Endometrial microvascular endothelial cells (primary cell): Measurements from ENCODE around the gene GAMT. TPM values are rescaled to one million over a fixed set of nuclear protein-coding genes. Genes with fewer than 3 reads are reported as not detected.

Experiments
- in situ Hi-C: cut with HindIII; loops from 2 replicates; pipeline ENCODE4 v1.10.0; 2017; ENCODE audit warnings: low sequenced_read_pairs, low pct_unique_long_range_greater_than_20kb; ENCODE audit errors: inconsistent ontology term
- total RNA-seq: library from RNA; depleted of rRNA; stranded (reverse); fragments of >200 nt; gene quantifications from one replicate; pipeline ENCODE4 v1.2.3, GENCODE V29; 2015; ENCODE audit errors: inconsistent ontology term

GAMT gene
- total RNA-seq, 1 donor from 2014 or later = 5.3 TPM

DNA sequence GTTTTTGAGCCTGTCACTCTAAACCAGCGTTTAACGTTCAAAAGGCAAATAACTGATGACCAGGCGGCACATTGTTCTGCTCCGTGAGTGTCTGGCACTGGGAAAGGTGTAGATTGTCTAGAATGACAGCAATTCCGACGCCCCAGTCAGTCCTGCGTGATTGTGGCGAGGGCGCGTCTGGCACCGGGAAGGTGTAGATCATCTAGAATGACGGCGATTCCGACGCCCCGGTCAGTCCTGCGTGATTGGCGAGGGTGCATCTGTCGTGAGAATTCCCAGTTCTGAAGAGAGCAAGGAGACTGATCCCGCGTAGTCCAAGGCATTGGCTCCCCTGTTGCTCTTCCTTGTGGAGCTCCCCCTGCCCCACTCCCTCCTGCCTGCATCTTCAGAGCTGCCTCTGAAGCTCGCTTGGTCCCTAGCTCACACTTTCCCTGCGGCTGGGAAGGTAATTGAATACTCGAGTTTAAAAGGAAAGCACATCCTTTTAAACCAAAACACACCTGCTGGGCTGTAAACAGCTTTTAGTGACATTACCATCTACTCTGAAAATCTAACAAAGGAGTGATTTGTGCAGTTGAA is 43.7 kb downstream of the GAMT start:
- in situ Hi-C loops = no loop called here

GRCh38 chr19:1356508-1356865 is 44.9 kb downstream of the GAMT start:
- in situ Hi-C loops = no loop called here

DNA sequence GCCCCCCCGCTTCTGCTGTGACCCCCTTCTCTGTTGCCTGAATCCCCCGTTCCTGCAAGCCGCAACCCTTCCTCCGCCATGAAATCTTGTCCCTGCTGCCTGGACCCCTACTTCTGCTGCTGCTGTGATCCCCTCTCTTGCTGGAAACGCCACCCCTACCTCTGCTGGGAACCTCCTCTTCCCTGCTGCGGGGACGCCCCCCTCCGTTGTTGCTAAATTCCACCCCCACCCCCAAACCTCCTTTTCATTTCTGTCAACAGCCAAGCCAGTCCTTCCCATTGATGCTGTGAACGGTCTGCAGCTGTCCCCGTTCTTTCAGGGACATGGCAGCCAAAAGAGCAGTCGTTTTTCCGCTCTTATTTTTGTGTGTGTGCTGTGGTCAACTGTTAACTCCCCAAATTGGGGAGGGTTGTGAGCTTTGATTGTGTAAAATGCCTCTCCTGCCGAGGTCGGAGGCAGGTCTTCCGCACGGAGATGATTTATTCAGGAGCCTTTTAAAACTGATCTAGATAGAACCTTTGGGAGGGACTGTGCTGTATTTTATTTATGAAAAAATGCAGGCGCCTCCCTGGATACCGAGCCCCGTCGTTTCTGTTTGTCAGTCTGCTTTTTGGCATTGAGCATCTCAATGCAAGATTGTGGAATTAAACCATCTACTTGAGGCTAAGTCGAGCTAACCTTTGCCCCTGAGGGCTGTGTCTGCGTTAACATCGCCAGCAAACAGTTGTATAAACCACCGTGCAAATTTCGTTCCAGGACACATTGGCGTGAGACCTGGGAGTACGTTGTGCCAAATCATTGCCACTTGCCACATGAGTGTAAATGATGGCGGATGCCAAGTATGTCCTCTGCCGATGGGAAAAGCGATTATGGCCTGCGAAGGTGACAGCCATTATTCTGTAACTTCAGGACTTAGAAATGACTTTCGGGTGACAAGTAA is 45.5 kb downstream of the GAMT start:
- in situ Hi-C loops = no loop called here

DNA sequence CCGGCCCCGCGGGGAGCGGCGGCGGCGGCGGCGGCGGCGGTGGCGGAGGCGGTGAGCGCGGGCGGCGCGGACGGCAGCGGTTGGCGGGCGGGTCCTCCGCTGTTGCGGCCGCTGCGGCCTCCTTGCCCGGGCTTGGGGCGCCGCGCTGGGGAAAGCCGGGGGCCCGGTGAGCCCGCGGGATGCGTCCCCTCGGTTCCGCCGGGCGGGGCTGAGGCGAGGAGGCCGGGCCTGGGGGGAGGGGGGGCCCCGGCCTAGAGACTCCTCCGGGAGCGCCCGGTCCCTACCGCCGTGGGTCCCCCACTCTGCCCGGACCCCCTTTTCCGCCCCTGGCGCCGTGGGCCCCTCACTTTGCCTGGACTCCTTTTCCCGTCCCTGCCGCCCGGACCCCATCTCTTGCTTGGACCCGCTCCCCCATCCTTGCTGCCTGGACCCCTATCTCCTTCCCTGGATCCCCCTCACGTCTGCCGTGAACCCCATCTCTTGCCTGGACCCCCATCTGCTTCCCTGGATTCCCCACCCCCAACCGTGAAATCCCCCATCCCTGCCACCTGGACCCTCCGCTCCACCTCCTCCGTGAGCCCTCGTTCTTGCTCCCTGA is 46.3 kb downstream of the GAMT start:
- in situ Hi-C loops = no loop called here

- in situ Hi-C loops = no loop called here
Measured at GRCh38 chr19:1353144-1353543, 48.2 kb downstream of the GAMT start.

GRCh38 chr19:1351381-1351851 is 49.9 kb downstream of the GAMT start:
- in situ Hi-C loops = no loop called here

- in situ Hi-C loops = no loop called here
Measured at GRCh38 chr19:1350867-1351266, 50.5 kb downstream of the GAMT start.

GRCh38 chr19:1349211-1349610 is 52.1 kb downstream of the GAMT start:
- in situ Hi-C loops = no loop called here

Other genes starting within 250 kb of the GAMT start
- 33.0 TPM for gene SBNO2, start 227.3 kb downstream of the GAMT start, total RNA-seq
- 67.1 TPM for gene STK11, start 195.8 kb downstream of the GAMT start, total RNA-seq
- 0.74 TPM for gene CBARP, start 163.5 kb downstream of the GAMT start, total RNA-seq
- 75.4 TPM for gene ATP5F1D, start 159.8 kb downstream of the GAMT start, total RNA-seq
- 13.8 TPM for gene MIDN, start 153.0 kb downstream of the GAMT start, total RNA-seq
- 235 TPM for gene CIRBP, start 132.2 kb downstream of the GAMT start, total RNA-seq
- gene FAM174C, start 126.0 kb downstream of the GAMT start, total RNA-seq = 83.3 TPM
- gene EFNA2, start 115.7 kb downstream of the GAMT start, total RNA-seq = not detected
- gene NDUFS7, start 17.6 kb downstream of the GAMT start, total RNA-seq = 113 TPM
- gene DAZAP1, start 6.0 kb upstream of the GAMT start, total RNA-seq = 83.8 TPM
- 3,355 TPM for gene RPS15, start 36.9 kb upstream of the GAMT start, total RNA-seq
- not detected for gene APC2, start 48.6 kb upstream of the GAMT start, total RNA-seq
- 28.2 TPM for gene C19orf25, start 77.7 kb upstream of the GAMT start, total RNA-seq
- gene PCSK4, start 88.8 kb upstream of the GAMT start, total RNA-seq = not detected
- gene REEP6, start 89.6 kb upstream of the GAMT start, total RNA-seq = 1.9 TPM
- gene ADAMTSL5, start 111.5 kb upstream of the GAMT start, total RNA-seq = not detected
- not detected for gene PLK5, start 122.5 kb upstream of the GAMT start, total RNA-seq
- 41.4 TPM for gene MEX3D, start 166.8 kb upstream of the GAMT start, total RNA-seq
- gene MBD3, start 191.3 kb upstream of the GAMT start, total RNA-seq = 120 TPM
- gene UQCR11, start 203.9 kb upstream of the GAMT start, total RNA-seq = 46.6 TPM